SK-N-MC (cell line): ENCODE data around the gene PWWP2B.

Experiments used
- EZH2 ChIP-seq: fragments of 200-600 bp; sonication (generic); IDR thresholded peaks from one replicate; pipeline ENCODE4 v1.6.1; 2017; ENCODE audit warnings: antibody characterized with exemption
- FOXP2 ChIP-seq: optimal IDR thresholded peaks from 2 replicates; pipeline ENCODE3; 2011; ENCODE audit warnings: mild to moderate bottlenecking, moderate library complexity; ENCODE audit not compliant: insufficient read depth; ENCODE audit errors: extremely low read length, control extremely low read depth
- POLR2AphosphoS5 ChIP-seq: IDR thresholded peaks from 2 replicates; pipeline ENCODE4 v1.6.1; 2012; ENCODE audit warnings: mild to moderate bottlenecking, low read depth, low read length, borderline replicate concordance

GRCh38 chr10:132425757-132426155 is 28.8 kb downstream of the PWWP2B start:
- TF ChIP-seq POLR2AphosphoS5 (no peak), EZH2 (no peak), FOXP2 (no peak)
